ENCODE measurements around the gene ZNF219.
"Not testable (repeated sequence)": the region's sequence is repeated elsewhere in the genome, so short reads cannot be mapped to it uniquely, and the experiment has no call there.

Gene ZNF219

DNA sequence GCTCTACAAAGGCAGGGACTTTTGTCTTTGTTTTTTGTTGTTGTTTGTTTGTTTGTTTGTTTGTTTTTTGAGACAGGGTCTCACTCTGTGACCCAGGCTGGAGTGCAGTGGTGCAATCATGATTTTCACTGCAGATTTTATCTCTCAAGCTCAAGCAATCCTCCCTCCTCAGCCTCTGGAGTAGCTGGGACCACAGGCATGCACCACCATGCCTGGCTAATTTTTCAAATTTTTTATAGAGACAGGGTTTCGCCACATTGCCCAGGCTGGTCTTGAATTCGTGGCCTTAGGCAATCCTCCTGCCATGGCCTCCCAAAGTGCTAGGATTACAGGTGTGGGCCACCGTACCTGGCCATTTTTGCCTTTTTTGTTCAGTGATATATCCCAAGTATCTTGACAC, 57.5 kb downstream of the ZNF219 start:
- DNase-seq, result not testable (repeated sequence)

DNA sequence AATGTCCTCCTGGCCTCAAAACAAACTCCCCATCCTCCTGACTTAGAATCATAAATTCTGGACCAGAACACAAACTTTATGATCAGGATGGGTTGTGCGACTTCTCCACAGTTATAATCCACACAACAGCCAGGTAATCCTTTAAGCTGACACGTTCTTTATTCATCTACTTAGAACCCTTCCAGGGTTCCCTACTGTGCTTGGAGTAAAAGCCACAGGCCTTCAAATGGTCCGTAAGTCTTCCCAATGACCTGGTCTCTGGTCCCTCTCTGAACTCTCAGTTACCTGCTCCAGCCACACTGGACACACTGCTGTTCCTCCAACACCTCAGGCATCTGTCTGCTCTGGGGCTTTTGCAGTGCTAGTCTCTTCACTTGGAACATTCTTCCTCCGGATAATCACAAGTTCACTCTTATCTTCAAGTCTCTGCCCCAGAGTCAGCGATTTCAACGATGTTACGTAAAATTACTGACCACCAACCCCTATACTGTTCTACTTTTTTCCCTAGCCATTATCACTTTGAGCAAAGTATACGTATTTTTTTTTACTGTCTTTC, 58.0 kb downstream of the ZNF219 start:
- no peak for DNase-seq
